ENCODE results near the gene SGSM2.

Gene SGSM2

GRCh38 chr17:2386400-2387085 is 49.2 kb downstream of the SGSM2 start:
- DNase-seq (ENCODE audit: low read depth) = no peak

- DNase-seq (ENCODE audit: low read depth) = no peak
These were observed 50.1 kb downstream of the SGSM2 start for GRCh38 chr17:2387086-2388019.

- DNase-seq (ENCODE audit: low read depth) = no peak
These were observed 50.9 kb downstream of the SGSM2 start for GRCh38 chr17:2388020-2388682.

GRCh38 chr17:2388683-2389055 is 51.4 kb downstream of the SGSM2 start:
- no peak for DNase-seq (ENCODE audit: low read depth)

GRCh38 chr17:2390199-2390836 is 53.0 kb downstream of the SGSM2 start:
- DNase-seq (ENCODE audit: low read depth) = no peak

GRCh38 chr17:2391597-2392251 is 54.4 kb downstream of the SGSM2 start:
- no peak for DNase-seq (ENCODE audit: low read depth)

- DNase-seq (ENCODE audit: low read depth) = peak; percentile 98
These were observed 55.2 kb downstream of the SGSM2 start for GRCh38 chr17:2392252-2393173.

GRCh38 chr17:2393174-2393953 is 56.1 kb downstream of the SGSM2 start:
- DNase-seq (ENCODE audit: low read depth) = peak; percentile 88

GRCh38 chr17:2393954-2394749 is 56.9 kb downstream of the SGSM2 start:
- DNase-seq (ENCODE audit: low read depth) = no peak

GRCh38 chr17:2394775-2395201 is 57.5 kb downstream of the SGSM2 start:
- no peak for DNase-seq (ENCODE audit: low read depth)

GRCh38 chr17:2395258-2396181 is 58.2 kb downstream of the SGSM2 start:
- DNase-seq (ENCODE audit: low read depth) = no peak

GRCh38 chr17:2396192-2396567 is 58.9 kb downstream of the SGSM2 start:
- DNase-seq (ENCODE audit: low read depth) = no peak

- DNase-seq (ENCODE audit: low read depth) = no peak
These were observed 59.4 kb downstream of the SGSM2 start for GRCh38 chr17:2396568-2397246.

- no peak for DNase-seq (ENCODE audit: low read depth)
These were observed 60.2 kb downstream of the SGSM2 start for GRCh38 chr17:2397247-2398171.

GRCh38 chr17:2398182-2398581 is 60.9 kb downstream of the SGSM2 start:
- no peak for DNase-seq (ENCODE audit: low read depth)
